Immature natural killer cell (primary cell): ENCODE measurements around the gene POLG. TPM values are rescaled to one million over a fixed set of nuclear protein-coding genes. Genes with fewer than 3 reads are reported as not detected.

Experiments
- DNase-seq, 3 donors: peaks; one replicate each; pipeline ENCODE4 v3.0.0; 2022; ENCODE audit warnings: mixed read lengths in 1 of 3
- H3K27ac Mint-ChIP-seq, 6 donors: one replicate each; pipeline ENCODE4 v1.8.0; 2020; ENCODE audit warnings: mixed read lengths in 6 of 6, mild to moderate bottlenecking in 5 of 6, inconsistent platforms in 4 of 6, moderate library complexity in 3 of 6
- H3K27me3 Mint-ChIP-seq, 3 donors: one replicate each; pipeline ENCODE4 v1.8.0; 2020 to 2021; ENCODE audit warnings: low read depth in 3 of 3, mild to moderate bottlenecking in 3 of 3, mixed read lengths in 3 of 3, moderate library complexity in 3 of 3, inconsistent platforms in 1 of 3
- H3K36me3 Mint-ChIP-seq, 3 donors: one replicate each; pipeline ENCODE4 v1.8.0; 2020; ENCODE audit warnings: mixed read lengths in 3 of 3, inconsistent platforms in 2 of 3, mild to moderate bottlenecking in 2 of 3
- H3K4me1 Mint-ChIP-seq, 2 donors: one replicate each; pipeline ENCODE4 v1.8.0; 2020; ENCODE audit warnings: inconsistent platforms in 2 of 2, mild to moderate bottlenecking in 2 of 2, mixed read lengths in 2 of 2, moderate library complexity in 1 of 2
- H3K4me3 Mint-ChIP-seq, 5 donors: one replicate each; pipeline ENCODE4 v1.8.0; 2020; ENCODE audit warnings: mild to moderate bottlenecking in 5 of 5, mixed read lengths in 5 of 5, inconsistent platforms in 3 of 5, moderate library complexity in 3 of 5
- H3K9me3 Mint-ChIP-seq, 6 donors: one replicate each; pipeline ENCODE4 v1.8.0; 2020; ENCODE audit warnings: mild to moderate bottlenecking in 6 of 6, mixed read lengths in 6 of 6, inconsistent platforms in 4 of 6, moderate library complexity in 3 of 6
- polyA plus RNA-seq, 3 donors: library from polyadenylated mRNA; unstranded; fragments of 300-500 nt; fragmentation: Illumina TruSeq; gene quantifications; one replicate each; pipeline ENCODE4 v1.2.3, GENCODE V29; 2021

The POLG gene
- polyA plus RNA-seq, 3 donors from 2014 or later = 24.3 to 79.1 (median 28.6) TPM

- H3K4me3 Mint-ChIP-seq = no peak overlapping the region
- peaks cover 11 to 64% (median 38%) of the 10 kb centered on the region in 3 donors for H3K36me3 Mint-ChIP-seq
- H3K27me3 Mint-ChIP-seq = peaks cover 7 to 12% (median 12%) of the 10 kb centered on the region in 3 donors
- peak overlapping the region in 2 of 6 donors; percentile 18 to 51 for H3K27ac Mint-ChIP-seq
- no peak for DNase-seq
- H3K4me1 Mint-ChIP-seq = peaks cover 6 to 22% of the 10 kb centered on the region in 2 donors
- no peaks in the 10 kb centered on the region for H3K9me3 Mint-ChIP-seq
Observed at GRCh38 chr15:89321521-89322410, 12.9 kb downstream of the POLG start.

GRCh38 chr15:89320200-89320599, 14.4 kb downstream of the POLG start:
- Mint-ChIP-seq H3K27me3 (peaks cover 7 to 13% (median 13%) of the 10 kb centered on the region in 3 donors), H3K36me3 (peaks cover 17 to 70% (median 44%) of the 10 kb centered on the region in 3 donors), H3K4me1 (peaks cover 4 to 28% of the 10 kb centered on the region in 2 donors), H3K27ac (peak overlapping the region in 4 of 6 donors; percentile 10 to 67 (median 50)), H3K4me3 (no peak overlapping the region), H3K9me3 (no peaks in the 10 kb centered on the region)
- DNase-seq = no peak

- H3K36me3 Mint-ChIP-seq = peaks cover 13 to 68% (median 39%) of the 10 kb centered on the region in 3 donors
- no peak overlapping the region for H3K4me3 Mint-ChIP-seq
- no peaks in the 10 kb centered on the region for H3K9me3 Mint-ChIP-seq
- no peak for DNase-seq
- peak overlapping the region; percentile 7 to 70 (median 22) for H3K27ac Mint-ChIP-seq
- peaks cover 4 to 24% of the 10 kb centered on the region in 2 donors for H3K4me1 Mint-ChIP-seq
- H3K27me3 Mint-ChIP-seq = peaks cover 4 to 10% (median 9%) of the 10 kb centered on the region in 3 donors
Observed at GRCh38 chr15:89319678-89320077, 14.9 kb downstream of the POLG start.

- Mint-ChIP-seq H3K4me3 (no peak overlapping the region), H3K4me1 (peaks cover 0 to 30% of the 10 kb centered on the region in 2 donors), H3K36me3 (peaks cover 10 to 50% (median 31%) of the 10 kb centered on the region in 3 donors), H3K27me3 (peaks cover 1 to 10% (median 5%) of the 10 kb centered on the region in 3 donors), H3K27ac (peak overlapping the region in 3 of 6 donors; percentile 3 to 40 (median 36)), H3K9me3 (no peaks in the 10 kb centered on the region)
- DNase-seq = no peak
Observed at GRCh38 chr15:89317186-89317720, 17.4 kb downstream of the POLG start.

GRCh38 chr15:89316504-89316903, 18.1 kb downstream of the POLG start:
- H3K4me3 Mint-ChIP-seq = no peak overlapping the region
- no peak for DNase-seq
- H3K4me1 Mint-ChIP-seq = peaks cover 0 to 30% of the 10 kb centered on the region in 2 donors
- peak overlapping the region in 3 of 6 donors; percentile 5 to 65 (median 26) for H3K27ac Mint-ChIP-seq
- no peaks in the 10 kb centered on the region for H3K9me3 Mint-ChIP-seq
- peaks cover 2 to 10% (median 3%) of the 10 kb centered on the region in 3 donors for H3K27me3 Mint-ChIP-seq
- H3K36me3 Mint-ChIP-seq = peaks cover 10 to 43% (median 26%) of the 10 kb centered on the region in 3 donors

- peaks cover 10 to 38% (median 22%) of the 10 kb centered on the region in 3 donors for H3K36me3 Mint-ChIP-seq
- peak overlapping the region; percentile 26 to 81 (median 72) for H3K27ac Mint-ChIP-seq
- H3K9me3 Mint-ChIP-seq = no peaks in the 10 kb centered on the region
- no peak for DNase-seq
- peaks cover 2 to 9% (median 3%) of the 10 kb centered on the region in 3 donors for H3K27me3 Mint-ChIP-seq
- H3K4me3 Mint-ChIP-seq = no peak overlapping the region
- peaks cover 0 to 27% of the 10 kb centered on the region in 2 donors for H3K4me1 Mint-ChIP-seq
Observed at GRCh38 chr15:89315375-89315929, 19.2 kb downstream of the POLG start.

GRCh38 chr15:89309993-89310392, 24.6 kb downstream of the POLG start:
- no peak for DNase-seq
- Mint-ChIP-seq H3K27me3 (peaks cover 0 to 2% (median 0%) of the 10 kb centered on the region in 3 donors), H3K4me1 (peaks cover 0 to 8% of the 10 kb centered on the region in 2 donors), H3K36me3 (peaks cover 0 to 6% (median 4%) of the 10 kb centered on the region in 3 donors), H3K9me3 (no peaks in the 10 kb centered on the region), H3K4me3 (no peak overlapping the region), H3K27ac (peak overlapping the region in 3 of 6 donors; percentile 10 to 73 (median 37))

- Mint-ChIP-seq H3K9me3 (no peaks in the 10 kb centered on the region), H3K27me3 (peaks cover 0 to 2% (median 0%) of the 10 kb centered on the region in 3 donors), H3K4me3 (no peak overlapping the region), H3K36me3 (peaks cover 6 to 13% (median 10%) of the 10 kb centered on the region in 3 donors), H3K4me1 (no peaks in the 10 kb centered on the region), H3K27ac (peak overlapping the region in 1 of 6 donors; percentile 17)
- no peak for DNase-seq
Observed at GRCh38 chr15:89308236-89308635, 26.4 kb downstream of the POLG start.

- no peaks in the 10 kb centered on the region for H3K4me1 Mint-ChIP-seq
- H3K4me3 Mint-ChIP-seq = no peak overlapping the region
- H3K36me3 Mint-ChIP-seq = peaks cover 10 to 18% (median 14%) of the 10 kb centered on the region in 3 donors
- peak overlapping the region in 1 of 6 donors; percentile 55 for H3K27ac Mint-ChIP-seq
- peaks cover 0 to 2% (median 0%) of the 10 kb centered on the region in 3 donors for H3K27me3 Mint-ChIP-seq
- DNase-seq = no peak
- H3K9me3 Mint-ChIP-seq = no peaks in the 10 kb centered on the region
Observed at GRCh38 chr15:89307791-89308190, 26.8 kb downstream of the POLG start.

GRCh38 chr15:89307046-89307587, 27.5 kb downstream of the POLG start:
- H3K36me3 Mint-ChIP-seq = peaks cover 11 to 18% (median 14%) of the 10 kb centered on the region in 3 donors
- H3K27ac Mint-ChIP-seq = no peak overlapping the region

GRCh38 chr15:89305395-89305794, 29.2 kb downstream of the POLG start:
- Mint-ChIP-seq H3K27ac (no peak overlapping the region), H3K36me3 (peaks cover 11 to 32% (median 14%) of the 10 kb centered on the region in 3 donors), H3K4me1 (peaks cover 0 to 2% of the 10 kb centered on the region in 2 donors), H3K9me3 (no peaks in the 10 kb centered on the region), H3K27me3 (no peaks in the 10 kb centered on the region), H3K4me3 (no peak overlapping the region)
- no peak for DNase-seq

More at GRCh38 chr15:89307046-89307587, 27.5 kb downstream of the POLG start:
- Mint-ChIP-seq H3K9me3 (no peaks in the 10 kb centered on the region), H3K4me1 (no peaks in the 10 kb centered on the region), H3K27me3 (peaks cover 0 to 1% (median 0%) of the 10 kb centered on the region in 3 donors), H3K4me3 (no peak overlapping the region)
- no peak for DNase-seq

GRCh38 chr15:89303986-89304385, 30.6 kb downstream of the POLG start:
- H3K4me1 Mint-ChIP-seq = peaks cover 4 to 16% of the 10 kb centered on the region in 2 donors
- peaks cover 11 to 32% (median 14%) of the 10 kb centered on the region in 3 donors for H3K36me3 Mint-ChIP-seq
- H3K9me3 Mint-ChIP-seq = no peaks in the 10 kb centered on the region
- no peak for DNase-seq
- H3K27ac Mint-ChIP-seq = no peak overlapping the region
- no peak overlapping the region for H3K4me3 Mint-ChIP-seq
- H3K27me3 Mint-ChIP-seq = no peaks in the 10 kb centered on the region

GRCh38 chr15:89301304-89302089, 33.1 kb downstream of the POLG start:
- Mint-ChIP-seq H3K36me3 (peaks cover 11 to 35% (median 14%) of the 10 kb centered on the region in 3 donors), H3K9me3 (no peaks in the 10 kb centered on the region), H3K4me1 (peaks cover 10 to 30% of the 10 kb centered on the region in 2 donors), H3K4me3 (no peak overlapping the region), H3K27me3 (no peaks in the 10 kb centered on the region), H3K27ac (no peak overlapping the region)
- DNase-seq = no peak
